ES-I3 (cell line): Measurements from ENCODE around the gene ABCC10.
"Not testable (repeated sequence)": the region's sequence is repeated elsewhere in the genome, so short reads cannot be mapped to it uniquely, and the experiment has no call there.

ENCODE experiments used
- H3K36me3 ChIP-seq: 2 replicates; pipeline ENCODE4 v1.6.1; 2013; ENCODE audit warnings: mild to moderate bottlenecking, low read length, control low read depth, moderate library complexity; ENCODE audit not compliant: insufficient read depth
- H3K4me1 ChIP-seq: 2 replicates; pipeline ENCODE4 v1.6.1; 2013; ENCODE audit warnings: mild to moderate bottlenecking, control low read depth, low read length; ENCODE audit not compliant: insufficient read depth
- H3K9ac ChIP-seq: 2 replicates; pipeline ENCODE4 v1.6.1; 2013; ENCODE audit warnings: low read depth, mild to moderate bottlenecking, low read length, moderate library complexity
- H3K9me3 ChIP-seq: 2 replicates; pipeline ENCODE4 v1.6.1; 2013; ENCODE audit warnings: mild to moderate bottlenecking, low read length, moderate library complexity; ENCODE audit not compliant: control insufficient read depth, insufficient read depth

ABCC10 gene

GRCh38 chr6:43445576-43445975, 18.2 kb downstream of the ABCC10 start:
- H3K9ac ChIP-seq, result no peak overlapping the region
- H3K4me1 ChIP-seq, result no peaks in the 10 kb centered on the region
- no peaks in the 10 kb centered on the region for H3K9me3 ChIP-seq
- H3K36me3 ChIP-seq, result no peaks in the 10 kb centered on the region; the same call in 1 of the 2 replicates

GRCh38 chr6:43447604-43448003, 20.3 kb downstream of the ABCC10 start:
- no peak overlapping the region for H3K9ac ChIP-seq
- H3K36me3 ChIP-seq, result no peaks in the 10 kb centered on the region; the same call in 1 of the 2 replicates
- no peaks in the 10 kb centered on the region for H3K4me1 ChIP-seq
- no peaks in the 10 kb centered on the region for H3K9me3 ChIP-seq

GRCh38 chr6:43448916-43449315, 21.6 kb downstream of the ABCC10 start:
- no peaks in the 10 kb centered on the region for H3K9me3 ChIP-seq
- no peaks in the 10 kb centered on the region for H3K4me1 ChIP-seq
- H3K36me3 ChIP-seq, result no peaks in the 10 kb centered on the region; the same call in 1 of the 2 replicates
- H3K9ac ChIP-seq, result no peak overlapping the region

GRCh38 chr6:43450699-43451131, 23.4 kb downstream of the ABCC10 start:
- Histone ChIP-seq H3K9ac (no peak overlapping the region), H3K36me3 (no peaks in the 10 kb centered on the region; the same call in 1 of the 2 replicates), H3K9me3 (no peaks in the 10 kb centered on the region), H3K4me1 (no peaks in the 10 kb centered on the region)

GRCh38 chr6:43451348-43451747, 24.0 kb downstream of the ABCC10 start:
- no peak overlapping the region for H3K9ac ChIP-seq
- H3K9me3 ChIP-seq, result no peaks in the 10 kb centered on the region
- H3K36me3 ChIP-seq, result no peaks in the 10 kb centered on the region; the same call in 1 of the 2 replicates
- no peaks in the 10 kb centered on the region for H3K4me1 ChIP-seq

- Histone ChIP-seq H3K4me1 (no peaks in the 10 kb centered on the region), H3K9ac (no peak overlapping the region), H3K36me3 (no peaks in the 10 kb centered on the region; the same call in 1 of the 2 replicates), H3K9me3 (no peaks in the 10 kb centered on the region)
These were observed 24.6 kb downstream of the ABCC10 start for GRCh38 chr6:43451939-43452338.

GRCh38 chr6:43452896-43453295, 25.6 kb downstream of the ABCC10 start:
- no peaks in the 10 kb centered on the region for H3K4me1 ChIP-seq
- H3K9me3 ChIP-seq, result no peaks in the 10 kb centered on the region
- no peak overlapping the region for H3K9ac ChIP-seq
- no peaks in the 10 kb centered on the region; the same call in 1 of the 2 replicates for H3K36me3 ChIP-seq

GRCh38 chr6:43453831-43454230, 26.5 kb downstream of the ABCC10 start:
- H3K9ac ChIP-seq, result no peak overlapping the region
- no peaks in the 10 kb centered on the region; the same call in 1 of the 2 replicates for H3K36me3 ChIP-seq
- H3K4me1 ChIP-seq, result no peaks in the 10 kb centered on the region
- H3K9me3 ChIP-seq, result no peaks in the 10 kb centered on the region

GRCh38 chr6:43454290-43454695, 27.0 kb downstream of the ABCC10 start:
- no peaks in the 10 kb centered on the region for H3K9me3 ChIP-seq
- no peaks in the 10 kb centered on the region for H3K4me1 ChIP-seq
- no peaks in the 10 kb centered on the region; the same call in 1 of the 2 replicates for H3K36me3 ChIP-seq
- peak overlapping the region; percentile 52; the same call in 1 of the 2 replicates for H3K9ac ChIP-seq

- no peaks in the 10 kb centered on the region; the same call in 1 of the 2 replicates for H3K36me3 ChIP-seq
- H3K4me1 ChIP-seq, result no peaks in the 10 kb centered on the region
- H3K9ac ChIP-seq, result peak overlapping the region; percentile 52; the same call in 1 of the 2 replicates
- H3K9me3 ChIP-seq, result no peaks in the 10 kb centered on the region
These were observed 27.6 kb downstream of the ABCC10 start for GRCh38 chr6:43454696-43455530.

- no peaks in the 10 kb centered on the region; the same call in 1 of the 2 replicates for H3K36me3 ChIP-seq
- H3K9ac ChIP-seq, result peak within 1 kb of the TSS; percentile 52
- H3K4me1 ChIP-seq, result no peaks in the 10 kb centered on the region
- H3K9me3 ChIP-seq, result no peaks in the 10 kb centered on the region
These were observed 28.4 kb downstream of the ABCC10 start, which contains the start of gene DLK2 for GRCh38 chr6:43455531-43456428. DLK2 (minus strand) TSS chr6:43455548; CDS start chr6:43454825, 723 bp downstream.

GRCh38 chr6:43457643-43458042, 30.3 kb downstream of the ABCC10 start:
- Histone ChIP-seq H3K36me3 (no peaks in the 10 kb centered on the region), H3K9me3 (no peaks in the 10 kb centered on the region), H3K4me1 (no peaks in the 10 kb centered on the region), H3K9ac (peak overlapping the region; percentile 28)

GRCh38 chr6:43458154-43458553, 30.8 kb downstream of the ABCC10 start:
- H3K9me3 ChIP-seq, H3K4me1 ChIP-seq, H3K9ac ChIP-seq, H3K36me3 ChIP-seq: not testable (repeated sequence)

GRCh38 chr6:43459535-43459934, 32.2 kb downstream of the ABCC10 start:
- Histone ChIP-seq H3K9me3 (no peaks in the 10 kb centered on the region), H3K9ac (no peak overlapping the region), H3K36me3 (no peaks in the 10 kb centered on the region), H3K4me1 (no peaks in the 10 kb centered on the region)
